ENCODE data around the gene GAREM1. TPM values are rescaled to one million over a fixed set of nuclear protein-coding genes. Genes with fewer than 3 reads are reported as not detected.

Gene GAREM1
- total RNA-seq, 1 donor from 2014 or later = 8.7 TPM

DNA sequence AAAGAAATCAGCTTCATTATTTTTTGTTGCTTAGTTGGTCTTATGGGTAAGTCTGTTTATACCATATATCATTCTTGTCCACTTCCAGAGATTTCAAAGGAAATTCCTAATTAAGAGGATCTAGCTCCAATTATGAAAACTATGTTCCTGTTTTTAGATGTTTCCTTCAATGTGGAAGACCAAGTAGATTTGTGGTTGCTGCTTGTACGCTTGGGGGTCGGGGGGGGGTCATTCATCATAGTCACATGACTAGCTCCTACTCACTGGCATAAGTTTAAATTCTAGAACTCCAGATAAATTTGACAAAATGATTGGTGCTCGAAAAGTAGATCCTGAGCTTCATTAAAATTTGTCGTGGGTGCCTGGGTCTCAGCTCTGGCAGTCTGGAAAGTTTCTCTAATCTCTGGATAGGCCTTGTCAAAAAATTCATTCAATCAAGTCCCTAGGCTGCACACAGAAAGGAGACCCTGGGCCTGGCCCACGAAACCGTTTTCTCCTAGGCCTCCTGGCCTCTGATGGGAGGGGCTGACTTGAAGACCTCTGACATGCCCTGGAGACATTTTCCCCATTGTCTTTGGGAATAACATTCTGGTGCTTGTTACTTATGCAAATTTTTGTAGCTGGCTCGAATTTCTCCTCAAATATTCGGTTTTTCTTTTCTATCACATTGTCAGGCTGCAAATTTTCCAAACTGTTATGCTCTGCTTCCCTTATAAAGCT lies 218.4 kb downstream of the GAREM1 start:
- Mint-ChIP-seq H3K9me3 (ENCODE audit: unreplicated experiment) (no peaks in the 10 kb centered on the region), H3K36me3 (ENCODE audit: unreplicated experiment) (no peaks in the 10 kb centered on the region), H3K4me1 (ENCODE audit: low read depth, unreplicated experiment) (peaks cover 3% of the 10 kb centered on the region), H3K4me3 (ENCODE audit: unreplicated experiment) (no peak overlapping the region), H3K27me3 (ENCODE audit: unreplicated experiment) (peaks cover 2% of the 10 kb centered on the region), H3K27ac (ENCODE audit: unreplicated experiment) (no peak overlapping the region)
- TF ChIP-seq, protein P1, sequence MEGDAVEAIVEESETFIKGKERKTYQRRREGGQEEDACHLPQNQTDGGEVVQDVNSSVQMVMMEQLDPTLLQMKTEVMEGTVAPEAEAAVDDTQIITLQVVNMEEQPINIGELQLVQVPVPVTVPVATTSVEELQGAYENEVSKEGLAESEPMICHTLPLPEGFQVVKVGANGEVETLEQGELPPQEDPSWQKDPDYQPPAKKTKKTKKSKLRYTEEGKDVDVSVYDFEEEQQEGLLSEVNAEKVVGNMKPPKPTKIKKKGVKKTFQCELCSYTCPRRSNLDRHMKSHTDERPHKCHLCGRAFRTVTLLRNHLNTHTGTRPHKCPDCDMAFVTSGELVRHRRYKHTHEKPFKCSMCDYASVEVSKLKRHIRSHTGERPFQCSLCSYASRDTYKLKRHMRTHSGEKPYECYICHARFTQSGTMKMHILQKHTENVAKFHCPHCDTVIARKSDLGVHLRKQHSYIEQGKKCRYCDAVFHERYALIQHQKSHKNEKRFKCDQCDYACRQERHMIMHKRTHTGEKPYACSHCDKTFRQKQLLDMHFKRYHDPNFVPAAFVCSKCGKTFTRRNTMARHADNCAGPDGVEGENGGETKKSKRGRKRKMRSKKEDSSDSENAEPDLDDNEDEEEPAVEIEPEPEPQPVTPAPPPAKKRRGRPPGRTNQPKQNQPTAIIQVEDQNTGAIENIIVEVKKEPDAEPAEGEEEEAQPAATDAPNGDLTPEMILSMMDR (IDR thresholded peaks at IDR 0.05; ENCODE audit: partially characterized antibody, unreplicated experiment) = no peak
- DNase-seq = no peak

DNA sequence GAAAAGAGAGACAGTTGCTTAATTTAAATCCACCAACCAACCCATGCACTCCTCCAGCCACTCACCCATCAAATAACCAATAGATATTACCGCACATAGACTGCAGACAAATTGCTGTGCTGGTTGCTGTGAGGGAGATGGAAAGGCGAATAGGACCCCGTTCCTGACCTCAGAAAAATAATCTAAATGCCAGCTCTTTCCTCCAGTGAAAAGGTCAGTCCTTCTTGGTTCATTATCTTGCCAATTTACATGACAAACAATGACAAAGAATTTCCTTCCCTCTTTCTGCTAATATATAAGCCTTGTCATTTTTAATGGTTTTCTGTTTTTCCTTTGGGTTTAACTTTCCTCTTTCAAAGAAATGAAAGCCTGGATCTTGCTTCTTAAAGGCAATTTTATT lies 219.2 kb downstream of the GAREM1 start:
- DNase-seq = no peak
- Mint-ChIP-seq H3K27me3 (ENCODE audit: unreplicated experiment) (peaks cover 2% of the 10 kb centered on the region), H3K36me3 (ENCODE audit: unreplicated experiment) (no peaks in the 10 kb centered on the region), H3K4me3 (ENCODE audit: unreplicated experiment) (no peak overlapping the region), H3K27ac (ENCODE audit: unreplicated experiment) (no peak overlapping the region), H3K4me1 (ENCODE audit: low read depth, unreplicated experiment) (no peaks in the 10 kb centered on the region), H3K9me3 (ENCODE audit: unreplicated experiment) (no peaks in the 10 kb centered on the region)
- TF ChIP-seq, protein P1 (IDR thresholded peaks at IDR 0.05; ENCODE audit: partially characterized antibody, unreplicated experiment) = no peak

DNA sequence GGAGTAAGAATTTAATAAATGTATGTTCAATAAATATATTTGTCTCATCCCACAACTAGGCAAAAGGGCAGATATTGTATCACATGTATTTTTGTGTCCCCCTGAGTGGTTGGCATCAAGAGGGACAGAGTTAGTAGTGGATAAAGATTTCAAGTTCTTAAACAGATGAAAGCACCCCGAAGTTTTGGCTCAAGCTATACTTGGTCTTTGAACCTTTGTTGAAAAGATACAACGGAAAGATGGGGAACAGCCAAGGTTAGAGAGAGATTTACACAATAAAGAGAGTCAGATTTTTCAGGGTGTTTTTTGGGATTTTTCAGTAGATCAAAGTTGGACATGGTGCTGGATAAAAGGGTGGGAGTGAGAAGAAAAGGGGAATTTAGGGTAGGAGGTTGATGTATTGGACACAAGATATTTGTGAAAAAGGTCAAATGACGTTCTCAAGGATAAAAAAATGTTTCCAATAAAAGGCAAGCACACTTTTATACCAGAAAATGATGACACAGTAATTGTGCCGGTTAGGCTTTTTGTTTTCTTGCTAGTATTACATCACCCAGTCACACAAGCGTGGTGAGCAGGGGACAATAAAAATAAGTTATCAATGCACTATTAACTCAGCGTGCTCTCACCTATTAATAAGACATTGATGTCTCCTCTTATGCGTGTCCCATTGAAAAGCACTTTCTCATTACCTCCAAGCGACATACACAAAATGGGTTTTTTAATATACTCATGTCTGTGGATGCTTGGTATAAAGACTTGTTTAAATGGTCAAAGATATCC lies 221.3 kb downstream of the GAREM1 start:
- Mint-ChIP-seq H3K36me3 (ENCODE audit: unreplicated experiment) (no peaks in the 10 kb centered on the region), H3K9me3 (ENCODE audit: unreplicated experiment) (no peaks in the 10 kb centered on the region), H3K27ac (ENCODE audit: unreplicated experiment) (no peak overlapping the region), H3K4me3 (ENCODE audit: unreplicated experiment) (no peak overlapping the region), H3K27me3 (ENCODE audit: unreplicated experiment) (peaks cover 2% of the 10 kb centered on the region), H3K4me1 (ENCODE audit: low read depth, unreplicated experiment) (peaks cover 4% of the 10 kb centered on the region)
- DNase-seq = no peak
- TF ChIP-seq, protein P1 (IDR thresholded peaks at IDR 0.05; ENCODE audit: partially characterized antibody, unreplicated experiment) = no peak

DNA sequence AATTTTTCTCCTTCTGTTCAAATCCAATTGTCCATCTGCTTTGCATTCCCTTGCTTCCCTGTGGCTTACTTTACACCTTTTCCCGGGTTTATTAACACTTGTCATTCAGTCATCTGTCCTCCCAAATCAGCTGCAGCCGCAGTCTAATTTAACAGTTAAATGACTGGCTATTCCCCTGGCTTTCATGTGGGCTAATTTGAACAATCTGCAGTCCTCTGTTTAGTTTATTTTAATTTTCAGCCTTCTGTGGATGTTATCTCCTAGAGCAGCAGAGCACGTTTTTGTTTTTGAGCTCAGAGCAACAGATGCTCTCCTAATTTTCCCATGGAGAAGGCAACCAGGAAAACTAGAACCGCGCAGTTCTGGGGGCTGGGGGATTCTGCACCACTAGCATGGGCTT lies 225.8 kb downstream of the GAREM1 start:
- H3K27me3 Mint-ChIP-seq (ENCODE audit: unreplicated experiment) = no peaks in the 10 kb centered on the region
- DNase-seq = no peak
- peaks cover 4% of the 10 kb centered on the region for H3K4me1 Mint-ChIP-seq (ENCODE audit: low read depth, unreplicated experiment)
- H3K36me3 Mint-ChIP-seq (ENCODE audit: unreplicated experiment) = no peaks in the 10 kb centered on the region
- TF ChIP-seq, protein P1 (IDR thresholded peaks at IDR 0.05; ENCODE audit: partially characterized antibody, unreplicated experiment) = no peak
- no peak overlapping the region for H3K27ac Mint-ChIP-seq (ENCODE audit: unreplicated experiment)
- H3K4me3 Mint-ChIP-seq (ENCODE audit: unreplicated experiment) = no peak overlapping the region
- peaks cover 1% of the 10 kb centered on the region for H3K9me3 Mint-ChIP-seq (ENCODE audit: unreplicated experiment)

DNA sequence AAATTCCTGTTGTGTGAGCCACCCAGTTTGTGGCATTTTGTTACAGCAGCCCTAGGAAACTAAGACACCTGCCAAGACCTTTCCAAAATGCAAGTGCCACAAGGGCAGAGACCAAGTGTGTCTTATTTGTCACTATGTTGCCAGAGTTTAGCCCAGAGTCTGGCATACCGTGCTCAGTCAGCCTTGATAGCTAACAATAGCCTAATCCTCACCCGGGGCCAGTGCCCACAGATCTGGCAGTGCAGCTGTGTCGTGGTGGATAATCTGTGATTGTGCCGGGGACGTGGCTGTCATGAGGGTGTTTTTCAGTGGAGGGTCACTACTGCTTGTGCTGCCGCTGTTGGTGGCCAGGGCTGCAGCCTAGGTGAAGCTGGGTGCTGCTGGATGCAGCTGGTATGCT lies 227.3 kb downstream of the GAREM1 start:
- no peak overlapping the region for H3K27ac Mint-ChIP-seq (ENCODE audit: unreplicated experiment)
- H3K4me3 Mint-ChIP-seq (ENCODE audit: unreplicated experiment) = no peak overlapping the region
- H3K27me3 Mint-ChIP-seq (ENCODE audit: unreplicated experiment) = no peaks in the 10 kb centered on the region
- H3K36me3 Mint-ChIP-seq (ENCODE audit: unreplicated experiment) = no peaks in the 10 kb centered on the region
- TF ChIP-seq, protein P1 (IDR thresholded peaks at IDR 0.05; ENCODE audit: partially characterized antibody, unreplicated experiment) = no peak
- peaks cover 1% of the 10 kb centered on the region for H3K9me3 Mint-ChIP-seq (ENCODE audit: unreplicated experiment)
- H3K4me1 Mint-ChIP-seq (ENCODE audit: low read depth, unreplicated experiment) = peaks cover 4% of the 10 kb centered on the region
- no peak for DNase-seq

Data from glutamatergic neuron (in vitro differentiated cells).